GM12864 (cell line): ENCODE data around the gene PRSS21.

Source experiments
- DNase-seq: peaks from one replicate; pipeline ENCODE4 v3.0.0-alpha.2; 2011; ENCODE audit warnings: low read depth
- H3K4me3 ChIP-seq: 2 replicates; pipeline ENCODE4 v1.5.1; 2011; ENCODE audit warnings: mild to moderate bottlenecking, low read depth, low read length, control low read depth
- CTCF ChIP-seq: IDR thresholded peaks from 2 replicates; pipeline ENCODE4 v1.5.1; 2011; ENCODE audit warnings: low read depth, mild to moderate bottlenecking, moderate library complexity, low read length, control low read depth, inconsistent platforms; ENCODE audit errors: missing control alignments

Gene PRSS21

GRCh38 chr16:2859686-2860265 lies 42.7 kb downstream of the PRSS21 start:
- no peak for TF ChIP-seq CTCF
- DNase-seq: no peak
- H3K4me3 ChIP-seq: no peak overlapping the region

- H3K4me3 ChIP-seq: no peak overlapping the region
- no peak for DNase-seq
- no peak for TF ChIP-seq CTCF
Observed at GRCh38 chr16:2860826-2861567, 44.0 kb downstream of the PRSS21 start.

- H3K4me3 ChIP-seq: no peak overlapping the region
- no peak for DNase-seq
- TF ChIP-seq CTCF: no peak
Observed at GRCh38 chr16:2865651-2866050, 48.6 kb downstream of the PRSS21 start.

- no peak overlapping the region for H3K4me3 ChIP-seq
- TF ChIP-seq CTCF: no peak
- no peak for DNase-seq
Observed at GRCh38 chr16:2866431-2866830, 49.4 kb downstream of the PRSS21 start.

GRCh38 chr16:2867661-2867986 lies 50.6 kb downstream of the PRSS21 start:
- H3K4me3 ChIP-seq: peak overlapping the region; percentile 90
- no peak for TF ChIP-seq CTCF
- DNase-seq: no peak

GRCh38 chr16:2867987-2868789 lies 51.2 kb downstream of the PRSS21 start:
- H3K4me3 ChIP-seq: peak overlapping the region; percentile 90
- peak; percentile 91 for TF ChIP-seq CTCF
- peak; percentile 76 for DNase-seq
